NB4 (cell line): Measurements from ENCODE around the gene OR10H1.

Source experiments
- CTCF ChIP-seq: IDR thresholded peaks from one replicate; pipeline ENCODE4 v1.5.1; 2012; ENCODE audit warnings: low read depth, low read length
- POLR2A ChIP-seq: IDR thresholded peaks from 2 replicates; pipeline ENCODE4 v1.6.1; 2011; ENCODE audit warnings: mild to moderate bottlenecking; ENCODE audit not compliant: insufficient read length; ENCODE audit errors: extremely low read depth

DNA sequence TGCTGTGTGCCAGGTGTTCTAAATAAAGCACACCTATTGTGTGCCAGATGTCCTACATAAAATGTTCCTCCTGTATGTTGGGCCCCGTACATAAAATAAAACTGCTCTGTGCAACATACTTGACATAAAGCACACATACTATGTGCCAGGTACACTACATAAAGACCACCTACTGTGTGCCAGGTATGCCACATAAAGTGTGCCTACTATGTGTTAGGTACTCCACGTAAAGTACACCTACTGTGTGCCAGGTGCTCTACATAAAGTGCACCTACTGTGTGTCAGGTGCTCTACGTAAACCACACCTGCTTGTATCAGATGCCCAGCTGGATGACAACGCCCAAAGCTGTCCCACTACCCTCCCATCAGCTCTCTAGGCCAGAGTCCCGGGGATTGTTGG is 33.8 kb downstream of the OR10H1 start:
- TF ChIP-seq POLR2A (no peak), CTCF (no peak)
